ENCODE data around the gene STARD9. TPM values are rescaled to one million over a fixed set of nuclear protein-coding genes. Genes with fewer than 3 reads are reported as not detected.

The STARD9 gene
- total and polyA plus RNA-seq, 9 of the 15 experiments (the other 6 are each of a cell fraction or from before 2014, with no cell fraction given) = 0.45 to 6.0 (median 3.6) TPM

GRCh38 chr15:42584031-42584765 lies 8.8 kb downstream of the STARD9 start (continued):
- no peak for TF ChIP-seq ZKSCAN1 (IDR thresholded peaks at IDR 0.05; ENCODE audit: low read depth, low read length)
- TF ChIP-seq TRIM24 (IDR thresholded peaks at IDR 0.05) = peak; percentile 43 to 50; a peak in 1 of 4 replicates
- peak; percentile 45; the same call in 1 of the 2 replicates for TF ChIP-seq RNF2 (IDR thresholded peaks at IDR 0.05)
- no peak for TF ChIP-seq SMC3 (conservative IDR thresholded peaks at IDR 0.05; ENCODE audit: insufficient read depth, low read depth, low read length)
- TF ChIP-seq DLX4 (CRISPR knock-in tag; IDR thresholded peaks at IDR 0.05) = no peak
- TF ChIP-seq STAT5B (CRISPR knock-in tag; IDR thresholded peaks at IDR 0.05) = no peak
- TF ChIP-seq CXXC5 (CRISPR knock-in tag; IDR thresholded peaks at IDR 0.05) = peak; percentile 42; the same call in 1 of the 2 replicates
- TF ChIP-seq BRF2 (IDR thresholded peaks at IDR 0.05; ENCODE audit: borderline replicate concordance, insufficient read depth, insufficient read length) = no peak
- TF ChIP-seq SRF (CRISPR knock-in tag; IDR thresholded peaks at IDR 0.05) = peak in 1 of 2 experiments; percentile 74; a peak in 1 of 4 replicates
- no peak for TF ChIP-seq MYBL2 (IDR thresholded peaks at IDR 0.05; ENCODE audit: low read depth)
- TF ChIP-seq MYBL2 (CRISPR knock-in tag; IDR thresholded peaks at IDR 0.05; ENCODE audit: borderline replicate concordance) = no peak
- TF ChIP-seq CCNT2 (IDR thresholded peaks at IDR 0.05; ENCODE audit: borderline replicate concordance, extremely low read depth, insufficient read length, low read depth, low read length) = peak; percentile 79
- TF ChIP-seq MEIS2 (IDR thresholded peaks at IDR 0.05; ENCODE audit: partially characterized antibody) = peak; percentile 98
- peak; percentile 84 for TF ChIP-seq HDAC2 (IDR thresholded peaks at IDR 0.05)
- TF ChIP-seq MBD1 (CRISPR knock-in tag; IDR thresholded peaks at IDR 0.05) = no peak
- TF ChIP-seq CC2D1A (IDR thresholded peaks at IDR 0.05) = peak; percentile 85; the same call in 1 of the 2 replicates
- TF ChIP-seq CREM (IDR thresholded peaks at IDR 0.05; ENCODE audit: low read depth) = peak; percentile 26; the same call in 1 of the 2 replicates
- TF ChIP-seq ESRRB (CRISPR knock-in tag; IDR thresholded peaks at IDR 0.05; ENCODE audit: borderline replicate concordance) = no peak
- no peak for TF ChIP-seq ADNP (tag; IDR thresholded peaks at IDR 0.05)
- no peak for TF ChIP-seq CEBPB (tag; IDR thresholded peaks at IDR 0.05)
